A673 (cell line): ENCODE data around the gene GIPC2.

Source experiments
- CTCF ChIP-seq: fragments of 300-800, 200-600 bp; sonication (generic); conservative IDR thresholded peaks from 2 replicates; pipeline ENCODE4 v1.5.1; 2017; ENCODE audit warnings: low read depth, mild to moderate bottlenecking, antibody characterized with exemption, low read length, moderate library complexity, mixed read lengths
- EZH2 ChIP-seq: fragments of 200-600 bp; sonication (generic); IDR thresholded peaks from 2 replicates; pipeline ENCODE4 v1.6.1; 2017; ENCODE audit warnings: borderline replicate concordance, low read depth, mild to moderate bottlenecking, mixed read lengths, antibody characterized with exemption, low read length; ENCODE audit not compliant: poor library complexity, severe bottlenecking

GRCh38 chr1:78101514-78101913 lies 55.7 kb downstream of the GIPC2 start:
- TF ChIP-seq CTCF, result no peak
- no peak for TF ChIP-seq EZH2
